ENCODE data around the gene AHNAK.

Gene AHNAK

GRCh38 chr11:62548545-62549335 is 2.1 kb upstream of the AHNAK start:
- DNase-seq = no peak

- DNase-seq = no peak
These were observed 1.2 kb upstream of the AHNAK start for GRCh38 chr11:62547691-62548281.

- DNase-seq = no peak
These were observed 471 bp upstream of the AHNAK start for GRCh38 chr11:62546929-62547625.

- peak; percentile 61 for DNase-seq
These were observed 966 bp downstream of the AHNAK start for GRCh38 chr11:62545437-62546243.

- peak; percentile 24 for DNase-seq
These were observed 1.8 kb downstream of the AHNAK start for GRCh38 chr11:62544581-62545436.

- DNase-seq = no peak
These were observed 2.7 kb downstream of the AHNAK start for GRCh38 chr11:62543680-62544444.

GRCh38 chr11:62542750-62543567 is 3.6 kb downstream of the AHNAK start:
- peak; percentile 77 for DNase-seq

GRCh38 chr11:62542111-62542745 is 4.4 kb downstream of the AHNAK start:
- DNase-seq = no peak

- peak; percentile 48 for DNase-seq
These were observed 5.6 kb downstream of the AHNAK start for GRCh38 chr11:62540804-62541701.

- DNase-seq = peak; percentile 87
These were observed 7.2 kb downstream of the AHNAK start for GRCh38 chr11:62539238-62539925.

GRCh38 chr11:62538470-62539237 is 8.0 kb downstream of the AHNAK start:
- no peak for DNase-seq

- DNase-seq = no peak
These were observed 10.2 kb downstream of the AHNAK start for GRCh38 chr11:62536301-62536957.

- DNase-seq = no peak
These were observed 10.8 kb downstream of the AHNAK start for GRCh38 chr11:62535802-62536201.

GRCh38 chr11:62534779-62535545 is 11.6 kb downstream of the AHNAK start:
- DNase-seq = no peak

- no peak for DNase-seq
These were observed 14.5 kb downstream of the AHNAK start for GRCh38 chr11:62532096-62532495.
